BE2C (cell line): ENCODE data around the gene MTX3.
A peak's percentile ranks its signal among the peaks of the same experiment; 100 is the strongest.

Experiments used
- DNase-seq: peaks from one replicate; pipeline ENCODE4 v3.0.0-alpha.2; 2020
- H3K27me3 ChIP-seq: fragments of 250-450 bp; sonication (Bioruptor Pico); 2 replicates; pipeline ENCODE4 v1.5.1; 2020; ENCODE audit warnings: mild to moderate bottlenecking
- H3K36me3 ChIP-seq: fragments of 250-450 bp; sonication (Bioruptor Pico); 2 replicates; pipeline ENCODE4 v1.5.1; 2020; ENCODE audit warnings: mild to moderate bottlenecking
- H3K4me1 ChIP-seq: fragments of 250-450 bp; sonication (Bioruptor Pico); 2 replicates; pipeline ENCODE4 v1.5.1; 2020
- H3K4me3 ChIP-seq: 2 replicates; pipeline ENCODE4 v1.5.1; 2011; ENCODE audit warnings: low read depth, low read length
- H3K9me3 ChIP-seq: fragments of 250-450 bp; sonication (Bioruptor Pico); 2 replicates; pipeline ENCODE4 v1.5.1; 2020
- CTCF ChIP-seq: IDR thresholded peaks from 2 replicates; pipeline ENCODE4 v1.5.1; 2012; ENCODE audit warnings: mild to moderate bottlenecking, low read depth, low read length

MTX3 gene

GRCh38 chr5:79966448-79966847 lies 24.6 kb downstream of the MTX3 start:
- Histone ChIP-seq H3K4me3 (no peak overlapping the region), H3K9me3 (no peaks in the 10 kb centered on the region), H3K27me3 (peaks cover 36% of the 10 kb centered on the region), H3K36me3 (no peaks in the 10 kb centered on the region), H3K4me1 (no peaks in the 10 kb centered on the region)
- no peak for DNase-seq
- no peak for TF ChIP-seq CTCF

GRCh38 chr5:79964136-79964535 lies 26.9 kb downstream of the MTX3 start:
- Histone ChIP-seq H3K36me3 (no peaks in the 10 kb centered on the region), H3K27me3 (peaks cover 18% of the 10 kb centered on the region), H3K4me1 (no peaks in the 10 kb centered on the region), H3K4me3 (no peak overlapping the region), H3K9me3 (no peaks in the 10 kb centered on the region)
- no peak for DNase-seq
- TF ChIP-seq CTCF = no peak

GRCh38 chr5:79963261-79964061 lies 27.6 kb downstream of the MTX3 start:
- Histone ChIP-seq H3K9me3 (no peaks in the 10 kb centered on the region), H3K27me3 (peaks cover 15% of the 10 kb centered on the region), H3K4me1 (no peaks in the 10 kb centered on the region), H3K36me3 (no peaks in the 10 kb centered on the region), H3K4me3 (no peak overlapping the region)
- no peak for DNase-seq
- no peak for TF ChIP-seq CTCF

GRCh38 chr5:79962575-79963222 lies 28.4 kb downstream of the MTX3 start:
- H3K9me3 ChIP-seq = no peaks in the 10 kb centered on the region
- H3K36me3 ChIP-seq = no peaks in the 10 kb centered on the region
- H3K4me3 ChIP-seq = no peak overlapping the region
- H3K4me1 ChIP-seq = no peaks in the 10 kb centered on the region
- no peak for TF ChIP-seq CTCF
- H3K27me3 ChIP-seq = peaks cover 12% of the 10 kb centered on the region
- no peak for DNase-seq

GRCh38 chr5:79961716-79962574 lies 29.1 kb downstream of the MTX3 start:
- Histone ChIP-seq H3K36me3 (no peaks in the 10 kb centered on the region), H3K4me1 (no peaks in the 10 kb centered on the region), H3K4me3 (no peak overlapping the region), H3K9me3 (no peaks in the 10 kb centered on the region), H3K27me3 (peaks cover 5% of the 10 kb centered on the region)
- peak; percentile 14 for DNase-seq
- no peak for TF ChIP-seq CTCF
